ENCODE results near the gene TMCC1.
"Not testable (repeated sequence)": the region's sequence is repeated elsewhere in the genome, so short reads cannot be mapped to it uniquely, and the experiment has no call there.

The TMCC1 gene

GRCh38 chr3:129686941-129687340 lies 206.6 kb downstream of the TMCC1 start:
- no peak for DNase-seq (ENCODE audit: low spot score)

GRCh38 chr3:129684270-129684669 lies 209.2 kb downstream of the TMCC1 start:
- DNase-seq (ENCODE audit: low spot score): no peak

GRCh38 chr3:129683201-129683600 lies 210.3 kb downstream of the TMCC1 start:
- no peak for DNase-seq (ENCODE audit: low spot score)

GRCh38 chr3:129676985-129677384 lies 216.5 kb downstream of the TMCC1 start:
- DNase-seq (ENCODE audit: low spot score): no peak

GRCh38 chr3:129674798-129675123 lies 218.8 kb downstream of the TMCC1 start:
- not testable (repeated sequence) for DNase-seq (ENCODE audit: low spot score)

- DNase-seq (ENCODE audit: low spot score): no peak
Measured at GRCh38 chr3:129673897-129674797, 219.4 kb downstream of the TMCC1 start.

- DNase-seq (ENCODE audit: low spot score): no peak
Measured at GRCh38 chr3:129673012-129673411, 220.5 kb downstream of the TMCC1 start.

GRCh38 chr3:129672412-129672811 lies 221.1 kb downstream of the TMCC1 start:
- no peak for DNase-seq (ENCODE audit: low spot score)

GRCh38 chr3:129665024-129665768 lies 228.3 kb downstream of the TMCC1 start:
- no peak for DNase-seq (ENCODE audit: low spot score)

GRCh38 chr3:129663930-129664646 lies 229.4 kb downstream of the TMCC1 start:
- no peak for DNase-seq (ENCODE audit: low spot score)

GRCh38 chr3:129663045-129663446 lies 230.5 kb downstream of the TMCC1 start:
- DNase-seq (ENCODE audit: low spot score): no peak

- no peak for DNase-seq (ENCODE audit: low spot score)
Measured at GRCh38 chr3:129662191-129662608, 231.3 kb downstream of the TMCC1 start.

- no peak for DNase-seq (ENCODE audit: low spot score)
Measured at GRCh38 chr3:129661766-129662165, 231.7 kb downstream of the TMCC1 start.

GRCh38 chr3:129658110-129658843 lies 235.2 kb downstream of the TMCC1 start:
- no peak for DNase-seq (ENCODE audit: low spot score)

- DNase-seq (ENCODE audit: low spot score): no peak
Measured at GRCh38 chr3:129657261-129658046, 236.1 kb downstream of the TMCC1 start.

- no peak for DNase-seq (ENCODE audit: low spot score)
Measured at GRCh38 chr3:129656659-129657247, 236.8 kb downstream of the TMCC1 start.

GRCh38 chr3:129655291-129655700 lies 238.2 kb downstream of the TMCC1 start:
- no peak for DNase-seq (ENCODE audit: low spot score)

- no peak for DNase-seq (ENCODE audit: low spot score)
Measured at GRCh38 chr3:129654131-129654530, 239.4 kb downstream of the TMCC1 start.

GRCh38 chr3:129653019-129653418 lies 240.5 kb downstream of the TMCC1 start:
- no peak for DNase-seq (ENCODE audit: low spot score)

- no peak for DNase-seq (ENCODE audit: low spot score)
Measured at GRCh38 chr3:129651435-129652202, 241.9 kb downstream of the TMCC1 start.
